Measurements from ENCODE around the gene PSG6.
"Not testable (repeated sequence)": the region's sequence is repeated elsewhere in the genome, so short reads cannot be mapped to it uniquely, and the experiment has no call there.

The PSG6 gene

DNA sequence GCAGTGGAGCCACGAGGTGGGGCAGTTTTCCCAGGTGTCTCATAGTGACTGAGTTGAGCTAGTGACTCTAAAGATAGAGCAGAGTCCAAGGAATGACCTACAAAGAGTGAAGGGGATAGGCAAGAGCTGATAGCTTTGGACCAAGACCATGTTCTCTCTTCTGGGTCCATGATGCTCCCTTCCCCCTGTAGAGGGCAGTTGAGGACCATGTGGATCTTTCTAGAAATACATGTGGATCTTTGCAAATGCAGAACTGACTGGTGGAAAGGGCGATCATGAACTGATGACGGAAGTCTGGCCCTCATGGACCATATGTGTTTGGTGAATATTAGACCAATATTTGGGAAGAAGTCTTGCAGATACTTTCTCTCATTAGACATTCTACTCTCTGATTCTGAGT, 45.1 kb downstream of the PSG6 start:
- no peak for DNase-seq (ENCODE audit: low read depth)
- H3K4me3 ChIP-seq (ENCODE audit: low read depth, low read length), result no peak overlapping the region

DNA sequence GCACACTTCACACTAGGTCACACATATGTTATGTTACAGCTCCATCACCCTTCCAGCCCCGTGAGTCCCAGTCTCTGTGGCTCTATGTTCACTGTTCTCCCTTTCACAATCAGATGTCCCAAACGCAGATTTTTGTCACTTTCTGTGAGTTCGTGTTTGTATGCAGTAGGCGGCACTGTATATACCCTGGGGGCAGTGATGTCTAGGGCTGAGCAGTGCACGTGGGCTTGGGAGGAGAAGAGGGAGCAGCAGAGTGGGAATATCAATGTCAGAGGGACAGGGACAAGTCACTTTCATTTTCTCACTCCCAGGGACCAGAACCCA, 60.2 kb downstream of the PSG6 start:
- no peak overlapping the region for H3K4me3 ChIP-seq (ENCODE audit: low read depth, low read length)
- DNase-seq (ENCODE audit: low read depth), result no peak

DNA sequence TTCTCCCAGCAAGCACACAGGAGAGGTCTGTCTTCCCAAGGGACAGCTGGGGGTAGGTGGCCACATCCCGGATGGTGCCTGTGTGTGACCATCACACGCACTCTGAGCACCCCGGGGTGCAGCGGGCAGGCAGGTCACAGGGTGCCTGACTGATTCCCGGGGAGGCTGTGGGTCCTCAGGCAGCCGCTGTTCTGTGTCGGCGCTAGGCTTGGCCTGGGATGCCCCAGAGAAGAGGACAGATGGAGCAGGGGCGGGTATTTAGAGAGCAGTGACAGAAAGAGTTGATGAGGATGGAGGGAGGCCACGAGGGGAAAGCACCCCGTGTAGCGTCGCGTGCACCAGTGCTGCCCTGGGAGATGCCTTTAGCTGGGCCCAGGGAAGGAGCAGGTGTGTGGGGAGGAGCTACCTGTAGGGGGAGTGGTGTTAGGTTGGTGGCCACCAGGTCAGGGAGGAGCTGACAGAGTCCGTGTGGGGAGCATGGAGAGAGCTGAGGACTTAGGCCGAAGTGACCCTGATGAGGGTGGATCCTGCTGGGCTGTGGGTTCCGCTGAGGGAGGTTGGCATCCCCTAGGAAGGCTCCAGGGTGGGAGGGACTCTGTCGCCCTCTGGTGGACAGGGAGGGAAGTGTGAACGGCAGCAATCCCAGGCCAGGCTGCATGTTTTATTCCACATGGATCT, 60.7 kb downstream of the PSG6 start:
- DNase-seq (ENCODE audit: low read depth); H3K4me3 ChIP-seq (ENCODE audit: low read depth, low read length): not testable (repeated sequence)

- DNase-seq (ENCODE audit: low read depth); H3K4me3 ChIP-seq (ENCODE audit: low read depth, low read length): not testable (repeated sequence)
Measured at GRCh38 chr19:42854745-42855144, 62.9 kb downstream of the PSG6 start.

DNA sequence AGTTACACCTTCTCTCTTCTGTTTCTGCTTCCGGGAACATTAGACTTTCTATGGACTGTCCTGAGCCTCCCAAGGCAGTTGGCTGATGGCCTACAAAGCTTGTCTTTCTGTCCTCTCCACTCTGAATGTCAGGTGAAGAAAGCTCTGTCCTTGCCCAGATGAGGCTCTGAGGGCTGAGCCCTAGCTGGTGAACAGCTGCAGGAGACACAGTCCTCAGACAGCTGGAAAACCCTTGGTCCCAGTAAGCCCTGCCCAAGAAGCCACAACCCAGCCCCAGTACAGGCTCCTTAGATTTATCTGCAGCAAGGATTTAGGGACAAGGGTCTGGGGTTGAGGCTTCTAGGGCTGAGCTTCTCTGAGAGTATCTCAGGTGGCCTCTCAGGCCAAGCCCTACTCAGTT, 64.5 kb downstream of the PSG6 start:
- H3K4me3 ChIP-seq (ENCODE audit: low read depth, low read length); DNase-seq (ENCODE audit: low read depth): not testable (repeated sequence)

GRCh38 chr19:42852821-42853220, 64.9 kb downstream of the PSG6 start:
- not testable (repeated sequence) for H3K4me3 ChIP-seq (ENCODE audit: low read depth, low read length); DNase-seq (ENCODE audit: low read depth)
